Endothelial cell of umbilical vein (primary cell): ENCODE results near the gene PGBD5.

Source experiments
- CTCF ChIP-seq, 2 donors: IDR thresholded peaks; 1 replicate in 1 of 2; 2 replicates in 1 of 2; pipeline ENCODE4 v1.5.1; 2011; ENCODE audit warnings: low read length in 2 of 2, mild to moderate bottlenecking in 2 of 2, moderate library complexity in 2 of 2, control low read depth in 1 of 2, inconsistent platforms in 1 of 2, low read depth in 1 of 2; ENCODE audit not compliant: insufficient read depth in 1 of 2; ENCODE audit errors: extremely low read depth in 1 of 2
- MYC ChIP-seq: IDR thresholded peaks from one replicate; pipeline ENCODE4 v1.6.1; 2011; ENCODE audit warnings: mild to moderate bottlenecking, low read depth, low read length

- TF ChIP-seq MYC (no peak), CTCF (IDR thresholded peaks at IDR 0.05; ENCODE audit: extremely low read depth in 1 of 2, insufficient read depth in 1 of 2, low read depth in 1 of 2, low read length in 2 of 2) (no peak)
Observed at GRCh38 chr1:230287674-230288315, 138.3 kb downstream of the PGBD5 start.
